ENCODE data around the gene NDFIP1. TPM values are rescaled to one million over a fixed set of nuclear protein-coding genes. Genes with fewer than 3 reads are reported as not detected.

The NDFIP1 gene
- total RNA-seq, 1 experiment from 2014 or later = 50.8 TPM

DNA sequence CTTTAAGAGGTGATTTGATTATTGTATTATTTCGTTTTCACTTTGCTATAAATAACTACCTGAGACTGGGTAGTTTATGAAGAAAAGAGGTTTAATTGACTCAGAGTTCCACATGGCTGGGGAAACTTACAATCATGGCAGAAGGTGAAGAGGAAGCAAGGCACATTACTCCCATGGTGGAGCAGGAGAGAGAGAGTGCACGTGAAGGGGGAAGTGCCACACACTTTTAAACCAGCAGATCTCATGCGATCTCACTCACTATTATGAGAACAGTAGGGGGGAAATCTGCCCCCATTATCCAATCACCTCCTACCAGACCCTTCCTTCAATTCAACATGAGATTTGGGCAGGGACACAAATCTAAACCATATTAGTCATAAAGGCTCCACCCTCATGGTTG is 36.1 kb upstream of the NDFIP1 start:
- POLR2A ChIA-PET = no interaction called here
- H3K9me3 Mint-ChIP-seq (ENCODE audit: unreplicated experiment) = peaks cover 16% of the 10 kb centered on the region

DNA sequence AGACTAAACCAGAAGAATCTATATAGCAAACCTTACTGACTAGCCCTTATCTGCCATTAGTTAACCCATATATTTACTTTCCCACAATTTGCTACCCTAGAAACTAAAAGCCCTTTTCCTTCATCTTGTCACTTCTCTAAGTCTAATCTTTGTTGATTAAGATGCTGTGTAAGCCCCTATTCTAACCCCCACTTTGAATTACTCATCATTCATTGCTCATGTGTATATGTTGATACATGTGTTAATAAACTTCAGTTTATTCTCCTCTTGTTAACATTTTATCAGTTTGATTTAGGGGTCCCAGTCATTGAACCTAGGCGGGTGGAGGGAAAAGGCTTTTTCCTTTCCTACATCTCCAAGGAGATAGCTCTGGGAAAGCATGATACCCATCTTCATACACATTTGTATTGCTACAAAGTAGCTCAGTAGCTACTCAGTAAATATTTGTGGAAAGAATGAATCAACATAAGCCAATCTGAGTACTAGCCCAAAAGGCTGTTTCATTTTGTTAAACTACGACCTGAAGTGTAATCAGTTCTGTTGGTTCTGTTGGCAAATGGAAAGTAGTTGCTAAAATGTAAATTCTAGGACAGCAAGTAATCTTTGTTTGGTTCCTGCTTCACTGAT is 35.1 kb upstream of the NDFIP1 start:
- intact Hi-C loops (cut with micrococcal nuclease) = no loop called here
- ChIA-PET POLR2A (interaction anchor here (0.6 kb wide), 1 partner anchor 1426 kb away, joined by 3 read pairs; the partner anchor contains the start of genes IK and NDUFA2), CTCF (no interaction called here)
- no peak for DNase-seq (ENCODE audit: unreplicated experiment)
- H3K4me3 Mint-ChIP-seq (ENCODE audit: unreplicated experiment) = no peak overlapping the region
- TF ChIP-seq, protein P1, sequence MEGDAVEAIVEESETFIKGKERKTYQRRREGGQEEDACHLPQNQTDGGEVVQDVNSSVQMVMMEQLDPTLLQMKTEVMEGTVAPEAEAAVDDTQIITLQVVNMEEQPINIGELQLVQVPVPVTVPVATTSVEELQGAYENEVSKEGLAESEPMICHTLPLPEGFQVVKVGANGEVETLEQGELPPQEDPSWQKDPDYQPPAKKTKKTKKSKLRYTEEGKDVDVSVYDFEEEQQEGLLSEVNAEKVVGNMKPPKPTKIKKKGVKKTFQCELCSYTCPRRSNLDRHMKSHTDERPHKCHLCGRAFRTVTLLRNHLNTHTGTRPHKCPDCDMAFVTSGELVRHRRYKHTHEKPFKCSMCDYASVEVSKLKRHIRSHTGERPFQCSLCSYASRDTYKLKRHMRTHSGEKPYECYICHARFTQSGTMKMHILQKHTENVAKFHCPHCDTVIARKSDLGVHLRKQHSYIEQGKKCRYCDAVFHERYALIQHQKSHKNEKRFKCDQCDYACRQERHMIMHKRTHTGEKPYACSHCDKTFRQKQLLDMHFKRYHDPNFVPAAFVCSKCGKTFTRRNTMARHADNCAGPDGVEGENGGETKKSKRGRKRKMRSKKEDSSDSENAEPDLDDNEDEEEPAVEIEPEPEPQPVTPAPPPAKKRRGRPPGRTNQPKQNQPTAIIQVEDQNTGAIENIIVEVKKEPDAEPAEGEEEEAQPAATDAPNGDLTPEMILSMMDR (IDR thresholded peaks at IDR 0.05; ENCODE audit: unreplicated experiment) = no peak
- no peaks in the 10 kb centered on the region for H3K4me1 Mint-ChIP-seq (ENCODE audit: insufficient read depth, unreplicated experiment)
- H3K27ac Mint-ChIP-seq (ENCODE audit: low read depth, unreplicated experiment) = no peak overlapping the region
- no TSS peak for BruUV-seq (replicated peaks)
- no peaks in the 10 kb centered on the region for H3K36me3 Mint-ChIP-seq (ENCODE audit: insufficient read depth, unreplicated experiment)
- H3K27me3 Mint-ChIP-seq (ENCODE audit: insufficient read depth, unreplicated experiment) = peaks cover 19% of the 10 kb centered on the region
- H3K9me3 Mint-ChIP-seq (ENCODE audit: unreplicated experiment) = peaks cover 16% of the 10 kb centered on the region

More for the DNA sequence above, 36.1 kb upstream of the NDFIP1 start:
- Mint-ChIP-seq H3K4me3 (ENCODE audit: unreplicated experiment) (no peak overlapping the region), H3K27ac (ENCODE audit: low read depth, unreplicated experiment) (no peak overlapping the region), H3K4me1 (ENCODE audit: insufficient read depth, unreplicated experiment) (no peaks in the 10 kb centered on the region), H3K27me3 (ENCODE audit: insufficient read depth, unreplicated experiment) (peaks cover 19% of the 10 kb centered on the region), H3K36me3 (ENCODE audit: insufficient read depth, unreplicated experiment) (no peaks in the 10 kb centered on the region)
- CTCF ChIA-PET = interaction anchor here (0.7 kb wide), 1 partner anchor 334 kb away, joined by 3 read pairs; no protein-coding TSS in a partner anchor
- BruUV-seq (replicated peaks) = no TSS peak
- no peak for DNase-seq (ENCODE audit: unreplicated experiment)
- TF ChIP-seq, protein P1 (IDR thresholded peaks at IDR 0.05; ENCODE audit: unreplicated experiment) = no peak
- intact Hi-C loops (cut with micrococcal nuclease) = no loop called here

- TF ChIP-seq, protein P1 (IDR thresholded peaks at IDR 0.05; ENCODE audit: unreplicated experiment) = no peak
- Mint-ChIP-seq H3K4me3 (ENCODE audit: unreplicated experiment) (no peak overlapping the region), H3K27me3 (ENCODE audit: insufficient read depth, unreplicated experiment) (peaks cover 19% of the 10 kb centered on the region), H3K4me1 (ENCODE audit: insufficient read depth, unreplicated experiment) (no peaks in the 10 kb centered on the region), H3K27ac (ENCODE audit: low read depth, unreplicated experiment) (no peak overlapping the region), H3K9me3 (ENCODE audit: unreplicated experiment) (peaks cover 16% of the 10 kb centered on the region), H3K36me3 (ENCODE audit: insufficient read depth, unreplicated experiment) (no peaks in the 10 kb centered on the region)
- ChIA-PET POLR2A (interaction anchor here (0.6 kb wide), 1 partner anchor 1427 kb away, joined by 3 read pairs; the partner anchor contains the start of genes IK and NDUFA2), CTCF (no interaction called here)
- DNase-seq (ENCODE audit: unreplicated experiment) = no peak
- intact Hi-C loops (cut with micrococcal nuclease) = no loop called here
- no TSS peak for BruUV-seq (replicated peaks)
Measured at GRCh38 chr5:142074006-142074405, 34.6 kb upstream of the NDFIP1 start.

- intact Hi-C loops (cut with micrococcal nuclease) = no loop called here
- TF ChIP-seq, protein P1 (IDR thresholded peaks at IDR 0.05; ENCODE audit: unreplicated experiment) = no peak
- Mint-ChIP-seq H3K27ac (ENCODE audit: low read depth, unreplicated experiment) (no peak overlapping the region), H3K27me3 (ENCODE audit: insufficient read depth, unreplicated experiment) (peaks cover 16% of the 10 kb centered on the region), H3K4me1 (ENCODE audit: insufficient read depth, unreplicated experiment) (no peaks in the 10 kb centered on the region), H3K36me3 (ENCODE audit: insufficient read depth, unreplicated experiment) (no peaks in the 10 kb centered on the region), H3K4me3 (ENCODE audit: unreplicated experiment) (no peak overlapping the region), H3K9me3 (ENCODE audit: unreplicated experiment) (peaks cover 4% of the 10 kb centered on the region)
- no peak for DNase-seq (ENCODE audit: unreplicated experiment)
- ChIA-PET CTCF (interaction anchor here (1.2 kb wide), 1 partner anchor 9 kb away, joined by 3 read pairs; no protein-coding TSS in a partner anchor), POLR2A (no interaction called here)
- no TSS peak for BruUV-seq (replicated peaks)
Measured at GRCh38 chr5:142078221-142078620, 30.4 kb upstream of the NDFIP1 start.
